SKM-1 treated with dmso at 0.1 percent for 144 hours (cell line): ENCODE measurements around the gene SLC36A1.
A peak's percentile ranks its signal among the peaks of the same experiment; 100 is the strongest.
"Not testable (repeated sequence)": the region's sequence is repeated elsewhere in the genome, so short reads cannot be mapped to it uniquely, and the experiment has no call there.

Source experiments
- DNase-seq: peaks from one replicate; lab custom pipeline; 2025; ENCODE audit not compliant: unreplicated experiment; lab: John Stamatoyannopoulos, UW

SLC36A1 gene

GRCh38 chr5:151483176-151483575, 35.8 kb downstream of the SLC36A1 start:
- peak; percentile 99 for DNase-seq

GRCh38 chr5:151483647-151484046, 36.2 kb downstream of the SLC36A1 start:
- peak; percentile 78 for DNase-seq

- no peak for DNase-seq
Observed at GRCh38 chr5:151487544-151487943, 40.1 kb downstream of the SLC36A1 start.

GRCh38 chr5:151490627-151491026, 43.2 kb downstream of the SLC36A1 start:
- DNase-seq: no peak

- DNase-seq: no peak
Observed at GRCh38 chr5:151491062-151491461, 43.7 kb downstream of the SLC36A1 start.

- no peak for DNase-seq
Observed at GRCh38 chr5:151492729-151493128, 45.3 kb downstream of the SLC36A1 start.

GRCh38 chr5:151493665-151494064, 46.3 kb downstream of the SLC36A1 start:
- DNase-seq: no peak

- no peak for DNase-seq
Observed at GRCh38 chr5:151495320-151495719, 47.9 kb downstream of the SLC36A1 start.

GRCh38 chr5:151496041-151496484, 48.7 kb downstream of the SLC36A1 start:
- DNase-seq: no peak

GRCh38 chr5:151497391-151498002, 50.1 kb downstream of the SLC36A1 start:
- DNase-seq: no peak

GRCh38 chr5:151498395-151499155, 51.2 kb downstream of the SLC36A1 start:
- DNase-seq: no peak

- DNase-seq: no peak
Observed at GRCh38 chr5:151499501-151500035, 52.2 kb downstream of the SLC36A1 start.

GRCh38 chr5:151504006-151504405, 56.6 kb downstream of the SLC36A1 start:
- DNase-seq: no peak

- DNase-seq: not testable (repeated sequence)
Observed at GRCh38 chr5:151508308-151508707, 60.9 kb downstream of the SLC36A1 start.

- DNase-seq: peak; percentile 64
Observed at GRCh38 chr5:151509231-151509630, 61.8 kb downstream of the SLC36A1 start.

- no peak for DNase-seq
Observed at GRCh38 chr5:151509836-151510235, 62.4 kb downstream of the SLC36A1 start.

- no peak for DNase-seq
Observed at GRCh38 chr5:151517122-151517920, 69.9 kb downstream of the SLC36A1 start.

GRCh38 chr5:151520294-151520693, 72.9 kb downstream of the SLC36A1 start:
- no peak for DNase-seq

GRCh38 chr5:151522226-151522625, 74.8 kb downstream of the SLC36A1 start:
- DNase-seq: peak; percentile 72

- peak; percentile 76 for DNase-seq
Observed at GRCh38 chr5:151523335-151523734, 75.9 kb downstream of the SLC36A1 start.

GRCh38 chr5:151528153-151528552, 80.8 kb downstream of the SLC36A1 start:
- no peak for DNase-seq
